ENCODE measurements around the gene DOCK2.
A peak's percentile ranks its signal among the peaks of the same experiment; 100 is the strongest.
"Not testable (repeated sequence)": the region's sequence is repeated elsewhere in the genome, so short reads cannot be mapped to it uniquely, and the experiment has no call there.

DOCK2 gene

DNA sequence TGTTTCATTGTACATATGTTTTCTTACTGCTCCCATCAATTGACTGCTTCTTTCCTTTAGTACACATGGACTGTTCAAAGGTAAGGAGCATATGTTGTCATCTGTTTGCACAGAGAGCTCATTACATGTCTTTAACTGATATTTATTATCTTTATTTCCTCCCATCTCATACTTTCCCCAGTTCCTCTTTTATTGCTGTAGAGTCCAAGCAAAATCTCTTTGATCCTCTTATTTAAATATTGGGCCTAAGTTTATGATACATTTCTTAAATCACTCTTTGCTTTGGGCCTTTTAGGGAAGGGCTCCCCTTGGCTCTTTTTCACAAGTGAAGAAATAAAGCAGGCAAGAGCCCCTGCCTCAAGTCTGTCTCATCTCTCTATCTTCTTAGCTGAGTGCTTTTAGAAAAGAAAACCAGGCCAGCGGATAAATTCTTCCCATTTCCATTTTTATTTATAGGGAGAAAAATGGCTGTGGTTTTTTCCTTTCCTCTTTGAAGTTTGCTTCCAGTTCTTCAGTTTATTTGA is 152.4 kb downstream of the DOCK2 start:
- no peak for DNase-seq (ENCODE audit: low read depth)

- no peak for DNase-seq (ENCODE audit: low read depth)
Observed at GRCh38 chr5:169791251-169791650, 154.2 kb downstream of the DOCK2 start.

DNA sequence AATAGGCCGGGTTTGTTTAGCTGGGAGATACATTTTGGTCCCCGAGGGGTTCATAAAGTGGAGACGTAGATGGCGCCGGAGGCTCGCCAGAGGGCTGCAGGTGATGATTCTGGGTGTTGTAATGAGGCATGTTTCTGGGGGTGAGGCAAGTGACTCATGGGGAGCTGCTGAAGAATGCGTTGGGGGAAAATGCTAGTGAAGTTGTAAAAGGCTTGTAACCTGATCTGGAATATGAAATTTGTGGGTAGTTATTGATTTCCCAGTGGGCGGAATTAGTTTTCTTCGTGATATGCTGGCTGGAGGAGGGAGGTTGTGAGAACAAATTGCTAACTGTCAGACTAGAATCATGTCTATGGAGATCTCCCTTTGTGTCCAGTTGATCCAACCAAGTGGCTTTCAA is 158.3 kb downstream of the DOCK2 start:
- no peak for DNase-seq (ENCODE audit: low read depth)

GRCh38 chr5:169796731-169797130 is 159.7 kb downstream of the DOCK2 start:
- no peak for DNase-seq (ENCODE audit: low read depth)

DNA sequence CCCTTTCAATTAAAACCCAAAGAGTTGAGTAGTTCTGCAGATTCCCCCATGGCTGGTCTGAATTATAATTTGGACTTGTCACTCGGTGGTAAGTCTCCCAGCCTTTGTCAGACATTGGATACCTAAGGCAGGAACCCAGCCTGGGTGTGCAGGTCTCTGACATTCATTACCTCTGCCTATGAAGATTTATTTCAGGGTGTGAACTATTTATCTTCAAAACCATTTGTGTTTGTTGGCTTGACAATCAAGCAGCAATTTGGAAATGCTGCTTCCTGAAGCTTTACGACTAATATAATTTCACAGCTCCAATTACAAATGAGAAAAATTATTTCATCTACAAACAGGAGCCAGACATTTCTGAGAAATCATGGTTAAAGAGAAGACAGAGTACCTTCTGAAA is 160.5 kb downstream of the DOCK2 start:
- DNase-seq (ENCODE audit: low read depth) = no peak

DNA sequence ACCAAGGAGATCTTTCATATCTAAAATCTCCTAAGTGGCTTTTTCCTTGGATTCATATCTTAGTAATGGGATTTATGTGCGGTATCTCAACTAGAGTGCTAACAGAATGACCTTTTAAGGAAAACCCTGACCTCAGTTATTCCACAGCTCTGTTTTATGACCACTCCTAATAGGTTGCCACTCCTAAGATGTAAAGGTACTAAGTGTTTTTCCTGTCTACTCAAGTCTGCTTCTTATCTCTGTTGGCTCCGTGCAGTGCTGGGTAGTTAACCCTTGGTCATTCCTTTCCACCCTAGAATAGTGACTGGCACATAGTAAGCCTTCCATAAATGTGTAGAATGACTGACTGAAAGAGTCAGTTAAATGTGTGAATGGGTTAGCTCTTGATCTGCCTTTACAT is 161.4 kb downstream of the DOCK2 start:
- DNase-seq (ENCODE audit: low read depth) = no peak

GRCh38 chr5:169798906-169799660 is 162.0 kb downstream of the DOCK2 start:
- no peak for DNase-seq (ENCODE audit: low read depth)

DNA sequence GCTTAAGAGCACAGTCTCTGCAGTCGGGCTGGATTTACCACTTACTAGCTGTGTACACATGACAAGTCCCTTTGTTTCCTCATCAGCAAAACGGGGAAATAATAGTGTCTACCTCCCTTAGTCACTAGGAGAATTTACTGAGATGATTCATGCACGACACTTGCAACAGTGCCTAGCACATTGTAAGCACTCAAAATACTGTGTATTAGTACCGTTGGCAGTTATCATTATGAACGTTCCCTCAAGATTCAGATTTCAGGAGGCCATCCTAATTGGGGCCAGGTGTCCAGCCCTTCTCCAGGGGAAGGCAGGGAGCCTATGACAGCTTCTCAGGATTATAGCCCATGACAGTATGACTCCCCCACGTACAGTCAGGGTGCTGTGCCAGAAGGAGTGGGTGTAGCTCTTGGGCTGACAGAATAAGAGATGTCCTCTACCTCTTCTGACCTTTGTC is 164.3 kb downstream of the DOCK2 start:
- no peak for DNase-seq (ENCODE audit: low read depth)

GRCh38 chr5:169801781-169802180 is 164.7 kb downstream of the DOCK2 start:
- no peak for DNase-seq (ENCODE audit: low read depth)

DNA sequence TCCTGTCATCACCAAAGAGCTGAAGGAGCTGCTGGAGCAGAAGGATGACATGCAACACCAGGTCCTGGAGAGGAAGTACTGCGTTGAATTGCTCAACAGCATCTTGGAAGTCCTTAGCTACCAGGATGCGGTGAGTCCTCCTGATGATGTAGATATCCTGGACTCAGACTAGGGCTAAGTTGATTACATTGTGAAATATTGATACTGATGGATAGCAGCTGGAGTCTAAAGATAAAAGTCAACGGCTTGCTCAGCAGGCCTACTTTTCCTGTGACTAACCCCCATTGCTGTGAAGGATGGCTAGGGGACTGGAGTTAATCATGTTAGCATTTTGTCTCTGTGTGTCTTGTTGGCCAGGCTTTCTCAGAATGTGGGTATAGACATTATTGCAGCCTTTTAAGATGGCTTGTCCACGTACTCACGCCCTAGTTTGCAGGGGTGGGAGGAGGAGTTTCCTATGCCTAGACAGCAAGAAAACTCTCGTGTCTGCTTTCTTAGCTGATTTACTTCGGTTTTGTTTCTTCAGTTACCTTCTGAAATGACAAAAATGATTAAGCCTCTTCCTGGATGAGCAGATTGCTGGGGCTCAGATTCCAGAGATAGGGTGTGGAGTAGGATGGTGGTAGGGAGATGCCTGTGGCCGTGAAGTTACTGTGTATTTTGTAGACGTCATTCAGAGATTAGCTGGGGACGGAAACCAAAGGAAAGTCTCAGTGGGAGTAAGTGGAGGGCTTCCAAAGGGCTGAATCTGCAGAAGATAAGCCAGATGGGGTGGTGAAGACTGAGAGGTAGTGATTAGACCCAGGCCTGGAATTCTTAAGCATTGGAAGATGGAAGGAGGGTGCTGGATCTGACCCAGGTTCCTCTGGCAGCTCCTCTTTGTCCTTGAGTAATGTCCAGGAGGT is 166.3 kb downstream of the DOCK2 start:
- no peak for DNase-seq (ENCODE audit: low read depth)

DNA sequence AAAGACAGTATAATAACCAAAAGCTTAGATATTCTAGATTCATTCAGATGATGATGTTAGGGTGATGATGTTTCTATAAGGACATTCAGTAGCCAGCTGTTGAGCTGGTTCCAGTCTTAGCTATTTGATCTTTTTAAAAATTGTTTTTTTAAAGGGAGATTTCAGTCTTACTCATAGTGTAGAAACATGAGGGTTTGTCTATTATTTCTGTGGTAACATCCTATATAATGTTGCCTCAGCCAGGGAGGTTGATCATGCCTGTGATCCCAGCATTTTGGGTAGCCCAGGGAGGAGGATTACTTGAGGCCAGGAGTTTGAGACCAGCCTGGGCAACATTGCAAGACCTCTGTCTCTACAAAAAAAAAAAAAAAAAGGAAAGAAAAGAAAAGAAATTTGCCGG is 167.8 kb downstream of the DOCK2 start:
- no peak for DNase-seq (ENCODE audit: low read depth)

DNA sequence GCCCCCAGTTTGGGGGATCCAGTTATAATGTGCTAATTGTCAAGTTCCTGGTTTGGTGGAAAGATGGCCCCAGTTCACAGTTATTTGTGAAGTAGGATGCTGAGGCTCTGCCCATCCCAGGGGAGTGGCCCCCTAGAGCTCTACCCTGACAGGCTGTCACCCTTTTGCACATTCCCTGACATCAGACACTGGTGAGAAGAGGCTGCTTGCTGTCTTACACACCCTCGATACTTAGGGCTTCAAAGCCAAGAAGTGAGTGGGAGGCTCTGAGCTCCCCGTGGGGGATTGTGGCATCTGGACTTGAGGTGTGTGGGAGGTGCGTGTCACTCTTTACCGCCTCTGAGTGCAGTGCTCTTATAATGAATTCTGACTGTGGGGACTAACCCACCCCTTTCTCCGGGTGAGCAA is 168.5 kb downstream of the DOCK2 start:
- DNase-seq (ENCODE audit: low read depth) = peak; percentile 34

GRCh38 chr5:169805937-169806700 is 169.0 kb downstream of the DOCK2 start:
- DNase-seq (ENCODE audit: low read depth) = no peak

GRCh38 chr5:169808118-169808581 is 171.1 kb downstream of the DOCK2 start:
- DNase-seq (ENCODE audit: low read depth) = no peak

DNA sequence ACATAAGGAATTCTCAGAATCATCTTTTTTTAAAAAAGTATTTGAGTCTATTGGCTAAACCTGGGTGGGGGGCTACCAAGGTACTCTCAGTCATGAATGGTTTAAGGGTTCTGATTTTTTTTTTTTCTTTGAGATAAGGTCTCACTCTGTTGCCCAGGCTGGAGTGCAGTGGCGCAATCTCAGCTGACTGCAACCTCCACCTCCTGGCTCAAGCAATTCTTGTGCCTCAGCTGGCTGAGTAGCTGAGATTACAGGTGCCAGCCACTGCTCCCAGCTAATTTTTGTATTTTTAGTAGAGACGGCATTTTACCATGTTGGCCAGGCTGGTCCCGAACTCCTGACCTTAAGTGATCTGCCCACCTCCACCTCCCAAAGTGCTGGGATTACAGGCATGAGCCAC is 171.8 kb downstream of the DOCK2 start:
- not testable (repeated sequence) for DNase-seq (ENCODE audit: low read depth)

DNA sequence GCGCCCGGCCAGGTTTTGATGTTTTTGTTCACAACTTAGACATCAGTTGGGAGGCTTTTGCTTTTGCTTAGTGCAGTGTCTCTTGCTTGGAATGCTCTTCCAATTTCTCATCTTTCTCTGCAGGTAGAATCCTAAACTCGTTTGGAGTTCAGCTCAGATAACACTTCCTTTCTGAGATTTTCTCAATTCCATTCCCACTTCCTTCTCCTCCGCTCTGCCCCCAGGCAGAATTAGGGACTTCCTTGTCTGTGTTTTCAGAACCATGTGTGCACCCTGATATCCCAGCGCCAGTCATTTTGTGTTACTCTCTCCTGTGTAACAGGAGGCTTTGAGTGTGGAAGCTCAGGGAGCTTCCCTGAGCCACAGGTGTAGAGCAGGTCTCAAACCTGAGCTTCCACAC is 172.2 kb downstream of the DOCK2 start:
- no peak for DNase-seq (ENCODE audit: low read depth)

- no peak for DNase-seq (ENCODE audit: low read depth)
Observed at GRCh38 chr5:169810524-169810923, 173.4 kb downstream of the DOCK2 start.

- DNase-seq (ENCODE audit: low read depth) = no peak
Observed at GRCh38 chr5:169811023-169811422, 173.9 kb downstream of the DOCK2 start.

DNA sequence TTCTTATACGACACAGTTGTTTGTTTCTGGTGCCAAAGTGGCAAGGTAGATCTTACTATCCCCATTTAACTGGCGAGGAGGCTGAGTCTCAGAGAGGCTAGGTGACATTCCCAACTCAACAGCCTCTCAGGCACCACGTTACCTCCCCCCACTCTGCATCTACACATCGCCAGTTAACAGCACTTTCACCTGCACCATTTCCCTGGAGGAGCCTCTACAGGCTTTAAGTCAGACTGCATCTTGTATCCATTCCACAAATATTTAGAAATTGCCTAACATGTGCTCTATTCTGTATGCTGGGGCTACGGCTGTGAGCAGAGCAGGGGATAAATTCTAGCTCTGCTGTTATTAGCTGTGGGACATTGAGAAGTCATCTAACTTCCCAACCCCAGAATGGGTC is 174.6 kb downstream of the DOCK2 start:
- DNase-seq (ENCODE audit: low read depth) = no peak

GRCh38 chr5:169812786-169813185 is 175.7 kb downstream of the DOCK2 start:
- no peak for DNase-seq (ENCODE audit: low read depth)

GRCh38 chr5:169814045-169814444 is 177.0 kb downstream of the DOCK2 start:
- no peak for DNase-seq (ENCODE audit: low read depth)

DNA sequence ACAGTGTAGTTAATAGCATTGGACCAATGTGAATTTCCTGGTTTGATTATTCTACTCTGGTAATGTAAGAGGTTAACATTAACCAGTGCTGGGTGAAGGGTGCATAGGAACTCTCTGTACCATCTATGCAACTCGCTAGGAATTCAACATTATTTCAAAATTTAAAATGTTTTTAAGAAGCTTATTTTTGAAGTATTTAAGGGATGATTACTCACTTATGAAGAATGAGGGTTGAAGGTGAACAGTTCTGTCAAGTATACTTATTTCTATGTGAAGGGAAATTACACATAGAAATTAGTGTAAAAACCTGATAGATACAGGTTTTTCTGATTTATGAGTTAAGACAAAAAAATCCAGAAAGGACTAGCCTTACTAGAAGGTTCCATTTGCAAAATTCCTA is 177.4 kb downstream of the DOCK2 start:
- no peak for DNase-seq (ENCODE audit: low read depth)
